ENCODE data around the gene SPATA45. TPM values are rescaled to one million over a fixed set of nuclear protein-coding genes. Genes with fewer than 3 reads are reported as not detected.

SPATA45 gene
- not detected in 2 replicates for total RNA-seq (ENCODE audit: low replicate concordance)
- long read RNA-seq: 0 reads

- no peaks in the 10 kb centered on the region for H3K36me3 Mint-ChIP-seq
- no peak within 1 kb of the TSS for H3K4me3 Mint-ChIP-seq
- H3K9me3 Mint-ChIP-seq: no peaks in the 10 kb centered on the region
- DNase-seq (ENCODE audit: extremely low spot score, unreplicated experiment): no peak
- H3K4me1 Mint-ChIP-seq (ENCODE audit: unreplicated experiment): no peaks in the 10 kb centered on the region
- no peaks in the 10 kb centered on the region for H3K27me3 Mint-ChIP-seq
- H3K27ac Mint-ChIP-seq: no peak within 1 kb of the TSS
- TF ChIP-seq CTCF (conservative IDR thresholded peaks at IDR 0.05): no peak
Observed at GRCh38 chr1:212847549-212847948, at the start of gene SPATA45. TSS of gene SPATA45 (minus strand) at chr1:212847649. CDS start at chr1:212836149, 11,500 bp downstream.

- H3K4me3 Mint-ChIP-seq: no peak overlapping the region
- no peaks in the 10 kb centered on the region for H3K9me3 Mint-ChIP-seq
- H3K27me3 Mint-ChIP-seq: no peaks in the 10 kb centered on the region
- DNase-seq (ENCODE audit: extremely low spot score, unreplicated experiment): no peak
- TF ChIP-seq CTCF (conservative IDR thresholded peaks at IDR 0.05): no peak
- H3K36me3 Mint-ChIP-seq: peaks cover 43% of the 10 kb centered on the region
- H3K4me1 Mint-ChIP-seq (ENCODE audit: unreplicated experiment): no peaks in the 10 kb centered on the region
- no peak overlapping the region for H3K27ac Mint-ChIP-seq
Observed at GRCh38 chr1:212892108-212892507, 44.7 kb upstream of the SPATA45 start.

- no peak for DNase-seq (ENCODE audit: extremely low spot score, unreplicated experiment)
- peaks cover 12% of the 10 kb centered on the region for H3K36me3 Mint-ChIP-seq
- no peaks in the 10 kb centered on the region for H3K9me3 Mint-ChIP-seq
- TF ChIP-seq CTCF (conservative IDR thresholded peaks at IDR 0.05): no peak
- H3K27me3 Mint-ChIP-seq: no peaks in the 10 kb centered on the region
- H3K27ac Mint-ChIP-seq: no peak overlapping the region
- no peak overlapping the region for H3K4me3 Mint-ChIP-seq
- H3K4me1 Mint-ChIP-seq (ENCODE audit: unreplicated experiment): no peaks in the 10 kb centered on the region
Observed at GRCh38 chr1:212884592-212884991, 37.1 kb upstream of the SPATA45 start.

GRCh38 chr1:212879947-212880690 is 32.7 kb upstream of the SPATA45 start:
- no peak for DNase-seq (ENCODE audit: extremely low spot score, unreplicated experiment)
- no peak for TF ChIP-seq CTCF (conservative IDR thresholded peaks at IDR 0.05)
- H3K9me3 Mint-ChIP-seq: no peaks in the 10 kb centered on the region
- no peaks in the 10 kb centered on the region for H3K27me3 Mint-ChIP-seq
- H3K36me3 Mint-ChIP-seq: peaks cover 24% of the 10 kb centered on the region
- H3K4me3 Mint-ChIP-seq: no peak overlapping the region
- H3K27ac Mint-ChIP-seq: no peak overlapping the region
- H3K4me1 Mint-ChIP-seq (ENCODE audit: unreplicated experiment): no peaks in the 10 kb centered on the region

- Mint-ChIP-seq H3K27ac (no peak overlapping the region), H3K4me1 (ENCODE audit: unreplicated experiment) (no peaks in the 10 kb centered on the region), H3K27me3 (no peaks in the 10 kb centered on the region), H3K36me3 (peaks cover 28% of the 10 kb centered on the region), H3K9me3 (no peaks in the 10 kb centered on the region), H3K4me3 (no peak overlapping the region)
- no peak for DNase-seq (ENCODE audit: extremely low spot score, unreplicated experiment)
- no peak for TF ChIP-seq CTCF (conservative IDR thresholded peaks at IDR 0.05)
Observed at GRCh38 chr1:212878418-212878817, 31.0 kb upstream of the SPATA45 start.
